ENCODE results near the gene USP48. TPM values are rescaled to one million over a fixed set of nuclear protein-coding genes. Genes with fewer than 3 reads are reported as not detected.
"Not testable (repeated sequence)": the region's sequence is repeated elsewhere in the genome, so short reads cannot be mapped to it uniquely, and the experiment has no call there.

USP48 gene
- total RNA-seq (2014; rRNA removed; shearing (Covaris generic)), result 21.5 and 29.5 TPM in 2 replicates

GRCh38 chr1:21782868-21783678, at the start of gene USP48:
USP48 (minus strand) TSS chr1:21783149; CDS start chr1:21782957, 192 bp downstream.
- DNase-seq (ENCODE audit: low spot score), result peak; percentile 98
- in situ Hi-C loops (cut with HindIII; ENCODE audit: low sequenced_read_pairs), result no loop called here

GRCh38 chr1:21831454-21831970, 48.6 kb upstream of the USP48 start:
- in situ Hi-C loops (cut with HindIII; ENCODE audit: low sequenced_read_pairs), result no loop called here
- no peak for DNase-seq (ENCODE audit: low spot score)

GRCh38 chr1:21830792-21831453, 48.0 kb upstream of the USP48 start:
- in situ Hi-C loops (cut with HindIII; ENCODE audit: low sequenced_read_pairs), result no loop called here
- DNase-seq (ENCODE audit: low spot score), result no peak

- no peak for DNase-seq (ENCODE audit: low spot score)
- in situ Hi-C loops (cut with HindIII; ENCODE audit: low sequenced_read_pairs), result no loop called here
Observed at GRCh38 chr1:21829294-21829693, 46.3 kb upstream of the USP48 start.

- in situ Hi-C loops (cut with HindIII; ENCODE audit: low sequenced_read_pairs), result no loop called here
- DNase-seq (ENCODE audit: low spot score), result no peak
Observed at GRCh38 chr1:21828506-21829210, 45.7 kb upstream of the USP48 start.

- in situ Hi-C loops (cut with HindIII; ENCODE audit: low sequenced_read_pairs), result no loop called here
- DNase-seq (ENCODE audit: low spot score), result no peak
Observed at GRCh38 chr1:21828075-21828474, 45.1 kb upstream of the USP48 start.

GRCh38 chr1:21827141-21827679, 44.3 kb upstream of the USP48 start:
- DNase-seq (ENCODE audit: low spot score), result no peak
- in situ Hi-C loops (cut with HindIII; ENCODE audit: low sequenced_read_pairs), result no loop called here

- DNase-seq (ENCODE audit: low spot score); in situ Hi-C loops (cut with HindIII; ENCODE audit: low sequenced_read_pairs): not testable (repeated sequence)
Observed at GRCh38 chr1:21826694-21827093, 43.7 kb upstream of the USP48 start.

- no peak for DNase-seq (ENCODE audit: low spot score)
- in situ Hi-C loops (cut with HindIII; ENCODE audit: low sequenced_read_pairs), result no loop called here
Observed at GRCh38 chr1:21825393-21825792, 42.4 kb upstream of the USP48 start.

GRCh38 chr1:21824926-21825325, 42.0 kb upstream of the USP48 start:
- in situ Hi-C loops (cut with HindIII; ENCODE audit: low sequenced_read_pairs), result no loop called here
- no peak for DNase-seq (ENCODE audit: low spot score)

GRCh38 chr1:21823980-21824702, 41.2 kb upstream of the USP48 start:
- DNase-seq (ENCODE audit: low spot score), result no peak
- in situ Hi-C loops (cut with HindIII; ENCODE audit: low sequenced_read_pairs), result no loop called here

- no peak for DNase-seq (ENCODE audit: low spot score)
- in situ Hi-C loops (cut with HindIII; ENCODE audit: low sequenced_read_pairs), result no loop called here
Observed at GRCh38 chr1:21823206-21823979, 40.4 kb upstream of the USP48 start.

GRCh38 chr1:21822349-21822748, 39.4 kb upstream of the USP48 start:
- in situ Hi-C loops (cut with HindIII; ENCODE audit: low sequenced_read_pairs), result no loop called here
- DNase-seq (ENCODE audit: low spot score), result no peak

GRCh38 chr1:21821385-21822019, 38.6 kb upstream of the USP48 start:
- in situ Hi-C loops (cut with HindIII; ENCODE audit: low sequenced_read_pairs), result no loop called here
- no peak for DNase-seq (ENCODE audit: low spot score)

GRCh38 chr1:21820597-21821232, 37.8 kb upstream of the USP48 start:
- DNase-seq (ENCODE audit: low spot score), result no peak
- in situ Hi-C loops (cut with HindIII; ENCODE audit: low sequenced_read_pairs), result no loop called here

- in situ Hi-C loops (cut with HindIII; ENCODE audit: low sequenced_read_pairs), result no loop called here
- no peak for DNase-seq (ENCODE audit: low spot score)
Observed at GRCh38 chr1:21818656-21819055, 35.7 kb upstream of the USP48 start.

- in situ Hi-C loops (cut with HindIII; ENCODE audit: low sequenced_read_pairs), result no loop called here
- DNase-seq (ENCODE audit: low spot score), result no peak
Observed at GRCh38 chr1:21816602-21817302, 33.8 kb upstream of the USP48 start.
